ENCODE measurements around the gene HIPK3.
"Not testable (repeated sequence)": the region's sequence is repeated elsewhere in the genome, so short reads cannot be mapped to it uniquely, and the experiment has no call there.

Gene HIPK3

DNA sequence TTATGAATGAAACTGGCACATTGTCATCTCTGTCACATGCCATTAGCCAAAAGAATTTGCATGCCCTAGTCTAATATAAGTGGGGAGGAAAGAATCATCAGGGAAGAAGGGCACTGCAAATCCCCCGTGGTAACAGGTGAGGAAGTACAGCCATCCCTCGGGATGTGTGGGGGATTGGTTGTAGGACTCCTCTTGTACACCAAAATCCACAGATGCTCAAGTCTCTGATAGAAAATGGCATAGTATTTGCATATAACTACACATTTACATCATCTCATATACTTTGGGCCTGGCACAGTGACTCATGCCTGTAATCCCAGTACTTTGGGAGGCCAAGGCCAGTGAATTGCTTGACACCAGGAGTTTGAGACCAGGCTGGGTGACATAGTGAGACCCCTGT lies 109.7 kb downstream of the HIPK3 start:
- no peak for DNase-seq

DNA sequence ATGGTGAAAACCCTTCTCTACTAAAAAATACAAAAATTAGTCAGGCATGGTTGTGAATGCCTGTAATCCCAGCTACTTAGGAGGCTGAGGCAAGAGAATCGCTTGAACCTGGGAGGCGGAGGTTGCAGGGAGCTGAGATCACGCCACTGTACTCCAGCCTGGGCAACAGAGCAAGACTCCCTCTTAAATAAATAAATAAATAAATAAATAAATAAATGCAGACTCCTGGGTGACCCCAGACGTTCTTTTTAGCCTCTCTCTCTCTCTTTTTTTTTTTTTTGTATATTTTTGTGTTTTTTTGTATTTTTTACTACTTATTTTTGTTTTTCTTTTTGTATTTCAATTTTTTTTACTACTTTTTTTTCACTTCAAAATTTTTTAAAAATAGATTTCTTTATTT lies 111.3 kb downstream of the HIPK3 start:
- DNase-seq, result not testable (repeated sequence)

DNA sequence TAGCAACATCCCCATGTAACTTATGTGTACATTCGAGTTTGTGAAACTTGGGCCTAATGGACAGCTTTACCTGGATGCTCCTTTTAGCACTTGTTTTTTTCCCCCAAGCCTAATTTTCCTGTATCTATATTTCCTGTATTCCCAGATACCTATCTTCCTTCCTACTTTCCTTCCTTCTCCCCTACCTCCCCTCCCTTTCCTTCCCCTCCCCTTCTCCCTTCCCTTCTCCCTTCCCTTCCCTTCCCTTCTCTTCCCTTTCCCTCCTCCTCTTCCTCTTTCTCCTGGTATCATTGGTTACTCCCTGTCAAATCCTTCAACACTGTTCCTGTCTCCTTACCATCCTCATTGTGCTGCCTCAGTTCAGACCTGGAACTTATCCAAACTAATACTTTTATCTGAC lies 111.8 kb downstream of the HIPK3 start:
- no peak for DNase-seq

DNA sequence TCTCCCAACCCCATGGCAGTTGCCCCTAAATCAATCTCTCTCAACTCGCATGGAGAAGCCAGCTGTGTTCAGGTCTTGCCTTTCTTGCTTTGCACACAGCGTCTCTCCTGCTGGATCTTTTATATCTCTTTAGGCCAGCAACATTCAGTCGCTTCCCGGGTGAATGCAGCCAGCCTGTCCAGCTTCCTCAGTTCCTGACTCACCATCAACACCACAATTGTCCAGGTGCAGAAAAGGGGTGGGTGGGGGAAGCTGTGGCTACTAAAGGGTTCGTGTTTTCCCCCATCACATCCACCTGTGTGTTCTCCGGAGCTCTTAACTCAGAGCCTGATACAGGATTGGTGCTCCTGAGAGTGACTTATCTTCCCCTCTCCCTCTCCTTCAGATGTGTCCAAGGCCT lies 116.5 kb downstream of the HIPK3 start:
- DNase-seq, result no peak

DNA sequence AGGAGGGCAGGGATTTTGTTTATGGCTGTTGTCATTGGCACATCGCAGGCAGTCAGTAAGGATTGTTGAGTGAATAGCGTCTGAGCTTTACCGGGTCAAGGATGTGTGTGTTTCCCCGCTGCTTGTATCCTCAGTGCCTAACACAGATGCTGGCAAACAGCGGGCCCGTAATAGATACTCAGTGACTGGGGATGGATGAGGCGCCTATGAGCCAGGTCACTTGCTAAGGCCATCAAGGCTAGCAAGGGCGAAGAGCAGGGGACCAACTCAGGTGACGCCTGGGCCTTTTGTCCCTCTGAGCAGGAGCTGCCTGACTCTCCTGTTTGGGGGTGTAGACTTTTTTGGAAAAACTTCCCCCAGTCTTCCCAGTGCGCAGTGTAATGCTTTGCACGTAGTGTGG lies 118.1 kb downstream of the HIPK3 start:
- no peak for DNase-seq

DNA sequence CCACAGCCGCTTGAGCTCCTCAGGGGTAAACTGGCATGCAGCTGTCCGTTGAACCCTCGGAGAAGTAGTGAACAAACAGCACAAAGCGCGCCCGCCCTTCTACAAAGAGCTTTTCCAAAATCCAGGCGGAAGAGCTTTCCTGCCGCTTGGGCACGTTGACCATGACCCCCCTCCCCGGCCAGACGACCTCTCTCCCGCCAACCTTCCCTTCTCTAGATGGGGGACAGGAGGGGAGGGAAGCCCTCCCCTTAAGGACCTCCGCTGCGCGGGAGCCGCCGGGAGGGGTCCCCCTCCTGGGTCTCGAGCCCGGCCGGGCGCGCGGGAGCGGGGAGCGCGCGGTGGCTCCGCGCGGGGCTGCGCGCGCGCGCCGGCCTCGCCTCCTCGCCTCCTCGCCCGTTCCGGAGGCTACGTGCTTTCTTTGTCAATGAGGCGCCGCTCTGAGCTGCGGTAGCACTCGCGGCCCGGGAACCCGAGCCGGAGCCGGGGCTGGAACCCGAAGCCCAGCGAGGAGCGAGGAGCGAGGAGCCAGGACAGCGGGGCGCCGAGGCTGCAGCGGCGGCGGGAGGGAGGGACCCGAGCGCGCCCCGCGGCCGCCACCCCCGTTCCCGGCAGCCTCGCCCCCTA lies 118.6 kb downstream of the HIPK3 start, which contains the start of gene KIAA1549L:
KIAA1549L (plus strand) TSS at position 421 of the 624 bp plus-strand sequence.
- DNase-seq, result no peak

DNA sequence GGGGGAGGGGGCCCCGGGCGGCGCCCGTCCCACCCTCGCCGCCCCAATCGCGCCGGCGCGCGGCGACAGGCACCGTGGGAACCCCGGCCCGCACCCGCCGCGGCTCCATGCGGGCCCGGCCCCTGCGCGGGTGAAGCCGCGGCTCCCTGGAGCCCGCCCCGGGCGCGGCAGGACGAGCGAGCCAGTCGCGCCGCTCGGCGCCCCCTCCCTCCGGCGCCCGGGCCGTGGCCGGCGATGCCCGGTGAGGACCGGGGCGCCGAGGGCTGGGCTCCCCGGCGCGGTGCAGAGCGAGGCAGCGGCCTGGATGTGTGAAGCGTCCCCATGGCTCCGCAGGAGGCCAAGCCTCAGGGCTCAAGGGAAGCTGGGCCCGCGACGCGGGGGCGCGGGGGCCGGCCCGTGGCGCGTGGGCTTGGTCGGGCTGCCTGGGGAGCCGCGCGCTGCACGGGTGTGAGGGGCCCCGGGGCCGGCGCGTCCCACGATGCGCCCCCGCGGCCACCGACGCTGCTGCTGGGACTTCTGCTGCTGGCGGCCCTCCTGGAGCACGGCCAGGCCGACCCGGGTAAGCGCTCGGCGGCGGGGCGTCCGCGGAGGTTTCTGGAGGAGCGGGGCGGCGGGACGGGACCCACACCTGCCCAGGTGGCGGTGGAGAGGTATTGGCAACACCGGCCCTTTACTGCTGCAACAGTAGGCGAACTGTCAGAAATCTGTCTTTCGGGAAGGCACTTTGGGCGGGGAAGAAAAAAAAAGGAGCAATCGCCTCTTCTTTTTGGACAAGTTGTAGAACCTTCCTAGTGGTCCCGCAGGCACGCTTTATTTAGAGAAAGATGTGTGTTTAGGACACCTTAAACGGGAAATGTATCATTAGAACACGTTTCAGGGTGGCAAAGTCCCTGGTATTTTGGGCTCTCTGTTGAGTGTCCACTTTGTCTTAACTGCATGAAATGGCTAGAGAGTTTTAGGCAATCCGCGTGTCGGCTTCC lies 119.4 kb downstream of the HIPK3 start:
- DNase-seq, result no peak

DNA sequence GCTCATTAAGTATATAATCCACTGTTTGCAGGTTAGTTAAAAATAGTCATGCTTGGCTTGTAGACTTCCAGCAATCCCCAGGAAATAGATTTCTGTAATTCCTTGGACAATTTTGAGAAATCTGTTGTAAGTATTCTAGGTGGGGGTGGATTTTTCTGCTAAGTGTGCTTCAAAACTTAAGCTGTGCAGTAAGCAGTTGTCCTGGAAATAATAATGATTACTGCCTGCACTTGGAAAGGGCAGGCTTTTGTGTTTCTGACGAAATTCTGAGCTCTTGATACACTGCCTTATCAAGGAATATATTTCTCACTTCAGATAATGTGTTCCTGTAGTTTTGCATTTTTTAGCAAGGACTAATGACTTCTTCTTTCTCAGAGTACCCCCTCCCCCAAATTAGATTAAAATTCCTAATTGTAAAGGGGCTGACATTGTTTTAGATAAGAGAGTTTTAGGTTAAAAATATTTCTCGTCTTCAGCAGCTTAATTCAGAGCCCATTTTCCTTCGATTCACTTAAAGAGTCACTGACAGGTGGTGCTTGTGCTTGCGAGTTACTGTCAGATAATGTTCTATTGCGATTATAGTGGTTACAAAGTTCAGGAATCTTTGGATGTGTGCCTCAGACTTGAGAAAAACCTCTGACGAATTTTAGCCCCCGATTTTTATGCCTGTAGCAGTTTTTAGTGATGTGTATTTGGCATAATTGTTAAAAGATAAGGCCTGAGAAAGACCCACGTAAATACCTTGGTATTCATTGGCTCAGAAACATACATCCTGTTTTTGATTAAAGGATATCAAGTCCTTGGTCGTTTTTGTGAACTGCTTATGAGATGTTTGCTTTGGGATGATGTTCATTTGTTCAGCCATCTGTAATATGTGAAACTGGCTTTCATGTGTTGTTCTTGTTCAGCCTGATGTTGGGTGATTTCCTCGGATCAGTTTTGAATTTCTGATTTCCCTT lies 120.5 kb downstream of the HIPK3 start:
- no peak for DNase-seq

DNA sequence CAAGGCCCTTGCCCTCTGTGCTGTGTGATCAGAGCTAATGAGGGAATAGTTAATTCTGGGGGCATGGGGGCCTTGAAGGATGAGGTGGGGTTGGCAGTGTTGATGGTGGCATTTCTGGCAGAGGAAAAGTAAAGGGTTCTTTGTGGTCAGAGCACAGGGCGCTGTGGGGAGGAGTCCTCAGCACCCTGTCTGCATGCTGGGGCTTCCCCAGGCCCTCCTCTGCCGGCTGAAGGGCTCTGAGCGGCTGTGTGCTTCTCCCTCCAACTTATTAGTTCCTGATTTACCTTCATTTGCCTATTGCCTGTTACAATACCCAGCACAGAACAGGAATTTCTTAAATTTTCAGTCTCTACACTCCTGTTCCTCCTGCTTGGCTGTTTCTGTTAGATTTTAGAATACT lies 122.8 kb downstream of the HIPK3 start:
- DNase-seq, result no peak

DNA sequence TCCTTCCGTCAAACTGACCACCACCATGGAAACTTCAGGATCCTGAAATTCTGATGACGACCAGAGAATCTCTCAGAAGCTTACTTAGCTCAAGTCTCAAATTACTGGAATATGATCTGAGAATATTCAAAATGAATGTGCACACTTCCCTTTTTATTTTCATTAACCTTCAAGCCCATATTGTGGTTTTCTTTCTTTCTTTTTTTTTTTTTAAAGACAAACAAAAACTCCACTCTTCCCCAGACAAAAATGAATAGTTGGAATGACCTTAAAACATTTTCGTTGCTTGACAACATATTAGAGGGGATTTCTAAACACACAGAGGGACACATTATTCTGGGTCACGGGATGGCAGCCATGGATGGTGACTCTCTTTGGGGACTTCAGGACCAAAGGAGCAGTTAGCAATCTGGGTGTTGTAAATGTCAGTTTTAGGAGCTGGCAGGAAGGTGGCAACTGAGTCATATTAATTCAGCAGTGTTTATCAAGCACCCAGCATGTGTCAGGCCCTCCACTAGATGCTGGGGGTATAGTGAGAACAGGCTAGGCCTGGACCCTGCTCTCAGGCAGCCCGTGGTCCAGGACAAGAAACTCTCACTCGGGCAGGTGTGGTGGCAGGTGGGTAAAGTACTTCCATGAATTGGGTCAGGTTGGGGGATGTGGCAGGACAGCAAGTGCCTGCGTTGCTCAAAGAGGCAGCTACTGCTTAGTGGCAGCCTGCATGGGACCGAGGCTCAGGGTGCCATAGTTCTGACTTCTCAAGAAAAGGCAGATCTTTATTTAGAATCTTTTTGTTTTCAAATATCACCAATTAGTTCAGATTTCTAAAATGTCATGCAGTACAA lies 126.1 kb downstream of the HIPK3 start:
- DNase-seq, result no peak

DNA sequence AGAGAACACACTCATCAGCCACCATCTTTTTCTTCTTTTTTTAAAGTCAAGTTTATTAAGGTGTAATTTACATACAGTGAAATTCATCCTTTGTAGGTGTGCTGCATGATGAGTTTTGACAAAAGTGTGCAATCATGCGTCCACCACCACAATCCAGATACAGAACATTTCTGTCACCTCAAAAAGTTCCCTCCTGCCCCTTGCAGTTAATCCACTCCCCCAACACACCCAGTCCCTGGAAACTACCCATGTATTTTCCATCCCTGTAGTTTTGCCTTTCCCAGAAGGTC lies 126.7 kb downstream of the HIPK3 start:
- DNase-seq, result no peak

DNA sequence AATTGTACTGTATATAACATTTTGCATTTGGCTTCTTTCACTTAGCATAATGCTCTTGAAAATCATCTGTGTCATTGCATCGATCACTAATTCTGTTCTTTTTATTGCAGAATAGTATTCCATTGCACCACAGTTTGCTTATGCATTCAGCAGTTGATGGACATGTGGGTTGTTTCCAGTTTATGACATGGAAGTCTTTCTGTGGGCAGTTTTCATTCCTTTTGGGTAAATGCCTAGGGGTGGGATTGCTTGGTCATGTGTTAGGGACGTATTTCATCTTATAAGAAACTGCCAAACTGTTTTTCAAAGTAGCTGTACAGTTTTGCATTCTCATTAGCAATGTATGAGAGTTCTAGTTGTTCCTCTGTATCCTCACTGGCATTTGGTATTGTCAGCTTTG lies 127.0 kb downstream of the HIPK3 start:
- no peak for DNase-seq

DNA sequence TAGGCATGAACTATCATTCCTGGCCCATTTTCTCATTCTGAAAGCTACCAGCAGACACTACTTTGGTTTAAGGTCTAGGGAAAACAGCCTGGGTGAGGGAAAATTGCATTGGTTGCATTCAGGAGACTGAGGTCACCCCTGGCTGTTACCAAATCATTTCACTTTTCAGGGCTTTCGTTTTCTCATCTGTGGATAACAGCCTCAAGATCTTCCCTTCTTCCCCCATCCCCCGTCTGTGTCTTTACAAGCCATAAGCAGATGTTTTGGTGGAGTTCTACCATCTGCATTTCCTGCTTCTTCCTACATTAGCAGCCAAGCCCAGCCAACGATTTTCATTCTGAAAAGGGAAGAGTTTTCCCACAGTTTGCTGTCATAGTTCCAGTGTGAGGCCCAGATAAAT lies 130.4 kb downstream of the HIPK3 start:
- no peak for DNase-seq

DNA sequence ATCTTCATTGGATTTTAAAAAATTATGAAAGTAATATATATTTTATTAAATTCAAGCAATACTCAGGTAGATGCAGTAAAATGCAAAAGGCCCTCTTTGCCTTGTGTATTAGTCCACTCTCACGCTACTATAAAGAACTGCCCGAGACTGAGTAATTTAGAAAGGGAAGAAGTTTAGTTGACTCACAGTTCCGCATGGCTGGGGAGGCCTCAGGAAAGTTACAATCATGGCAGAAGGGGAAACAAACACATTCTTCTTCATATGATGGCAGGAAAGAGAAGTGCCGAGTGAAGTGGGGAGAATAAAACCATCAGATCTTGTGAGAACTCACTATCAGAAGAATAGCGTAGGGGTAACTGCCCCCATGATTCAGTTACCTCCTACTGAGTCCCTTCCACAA lies 130.8 kb downstream of the HIPK3 start:
- DNase-seq, result no peak

DNA sequence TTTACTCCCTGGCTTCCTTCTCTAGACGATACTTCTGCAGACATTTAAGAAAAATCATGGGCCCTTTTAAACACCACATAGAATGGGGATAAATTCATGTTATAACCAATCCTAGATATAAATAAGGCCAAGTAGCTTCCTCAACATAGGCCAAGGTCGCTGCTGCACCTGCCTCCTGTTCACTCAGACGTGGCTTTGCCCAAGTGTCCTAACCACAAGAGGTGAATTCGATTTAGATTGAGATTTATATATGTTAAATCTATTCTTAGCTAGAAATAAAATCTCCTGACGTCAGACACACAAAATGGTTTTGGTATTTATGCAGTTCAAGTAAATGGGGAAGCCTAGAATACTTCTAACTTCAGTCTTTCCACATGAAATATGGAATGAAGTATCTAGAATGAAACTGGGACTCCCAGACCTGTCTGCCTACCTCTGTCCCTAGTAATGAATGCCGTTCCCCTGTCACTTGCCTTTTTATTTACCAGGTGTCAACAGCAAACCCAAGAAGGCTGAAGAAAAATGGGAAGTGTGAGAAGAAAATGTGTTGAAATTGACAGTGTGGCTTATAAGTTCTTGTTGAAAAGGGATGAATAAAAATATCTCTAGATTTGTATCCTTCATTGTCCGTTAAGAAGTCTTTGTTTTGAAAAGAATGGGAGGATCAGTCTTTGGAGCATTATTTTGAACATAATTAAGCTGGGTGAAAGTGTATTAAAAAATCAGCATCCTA lies 131.8 kb downstream of the HIPK3 start:
- no peak for DNase-seq

DNA sequence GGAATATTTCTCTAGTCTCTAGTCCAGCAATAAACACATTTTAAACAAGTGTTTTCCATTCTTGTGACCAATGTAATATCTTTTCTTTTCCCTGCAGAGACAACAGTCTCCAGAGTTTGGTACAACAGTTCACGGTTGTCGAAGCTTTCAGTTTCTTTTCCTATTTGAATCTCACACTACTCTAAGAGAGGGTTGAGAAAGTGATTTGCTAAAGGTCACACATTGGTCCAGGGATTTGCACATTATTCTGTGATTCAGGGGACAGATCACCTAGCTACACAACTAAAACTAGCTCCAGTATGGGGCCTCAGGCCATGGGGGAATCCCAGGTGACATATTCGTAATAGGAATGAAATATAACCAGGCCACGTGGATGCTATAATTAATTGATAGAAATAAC lies 132.5 kb downstream of the HIPK3 start:
- no peak for DNase-seq

DNA sequence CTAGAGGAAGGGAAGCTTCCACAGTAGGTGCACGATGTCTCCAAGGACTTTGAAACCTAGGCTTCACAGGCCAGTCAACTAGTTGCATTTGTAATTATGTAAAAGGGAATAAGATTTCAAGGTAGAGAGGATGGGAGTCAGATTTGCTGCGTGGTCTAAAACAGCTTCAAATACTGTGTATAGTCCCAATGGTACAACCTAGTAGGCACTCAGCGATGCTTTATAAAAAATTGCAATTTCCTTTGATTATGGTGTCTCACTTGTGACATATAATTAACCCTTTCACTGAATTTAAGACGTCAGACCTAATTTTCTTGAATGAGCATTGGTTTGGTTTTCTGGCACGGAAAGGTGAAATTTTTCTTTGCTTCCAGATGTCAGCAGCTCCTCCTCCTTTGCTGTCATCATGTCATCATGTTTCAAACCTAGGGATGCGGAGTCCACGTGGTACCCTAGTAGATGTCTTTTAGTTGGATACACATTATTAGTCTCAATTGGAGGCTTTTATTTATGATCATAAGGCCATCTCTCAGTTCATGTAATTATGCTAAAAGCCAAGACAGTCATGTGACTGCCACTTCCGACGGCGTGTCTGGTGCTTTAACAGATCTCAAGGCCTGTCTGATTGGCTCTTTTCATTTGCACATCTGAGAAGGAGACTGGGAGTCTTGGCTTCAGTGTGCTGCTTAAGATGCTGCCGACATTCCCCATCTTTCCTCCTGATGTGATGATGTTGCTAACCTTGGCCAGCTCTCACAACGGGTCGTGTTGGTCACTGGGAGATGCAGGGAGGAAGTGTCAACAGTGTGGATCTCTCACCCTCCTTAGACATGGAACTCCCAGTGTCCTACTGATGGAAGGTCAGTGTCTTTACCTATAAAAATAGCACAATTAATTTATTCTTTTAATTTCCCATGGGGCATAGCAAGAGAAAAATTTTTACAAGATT lies 134.0 kb downstream of the HIPK3 start:
- DNase-seq, result no peak

DNA sequence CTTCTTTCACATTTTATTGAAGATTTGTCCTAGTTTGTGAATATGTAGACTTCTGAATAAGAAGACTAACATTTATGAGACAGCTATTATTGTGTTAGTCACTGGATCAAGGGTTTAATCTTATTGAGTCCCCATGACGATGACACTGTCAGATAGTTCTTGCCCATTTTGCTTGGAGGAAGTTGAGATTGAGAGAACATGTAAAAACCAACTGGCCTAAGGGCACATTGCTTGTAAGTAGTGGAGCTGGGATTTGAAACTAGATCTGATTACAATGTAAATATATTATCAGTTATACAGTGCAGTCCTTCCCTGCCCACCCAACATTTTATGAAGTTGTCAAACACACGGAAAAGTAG lies 134.7 kb downstream of the HIPK3 start:
- no peak for DNase-seq

DNA sequence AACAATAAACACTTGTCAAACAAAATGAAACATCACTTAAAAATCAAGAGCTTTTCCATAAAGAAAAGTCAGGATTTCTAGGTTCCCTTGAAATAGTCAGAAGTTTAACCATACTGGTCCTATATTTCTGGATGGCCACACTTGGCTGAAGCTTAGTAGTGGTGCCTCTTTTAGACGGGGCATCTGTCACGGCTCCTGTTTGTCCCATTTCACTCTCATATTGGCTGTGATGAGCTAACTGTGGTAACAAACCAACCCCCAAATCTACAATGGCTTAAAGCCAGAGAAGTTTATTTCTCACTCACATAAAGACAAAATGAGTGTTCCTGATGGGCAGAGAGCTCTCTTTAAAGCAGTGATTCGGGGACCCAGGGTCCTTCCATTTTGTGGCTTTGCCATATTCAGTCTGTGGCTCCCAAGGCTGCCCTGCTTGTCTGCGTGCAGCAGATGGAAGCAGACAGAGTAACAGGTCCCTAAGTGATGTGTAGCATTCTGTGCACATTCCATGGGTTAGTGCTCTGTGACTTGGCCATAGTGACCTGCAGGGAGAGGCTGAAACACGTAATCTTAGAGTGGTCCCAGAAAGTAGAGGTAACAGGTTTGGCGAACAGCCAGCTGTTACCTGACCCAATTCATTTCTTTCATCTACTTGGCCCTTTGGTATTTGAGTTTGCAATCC lies 137.4 kb downstream of the HIPK3 start:
- DNase-seq, result no peak

DNA sequence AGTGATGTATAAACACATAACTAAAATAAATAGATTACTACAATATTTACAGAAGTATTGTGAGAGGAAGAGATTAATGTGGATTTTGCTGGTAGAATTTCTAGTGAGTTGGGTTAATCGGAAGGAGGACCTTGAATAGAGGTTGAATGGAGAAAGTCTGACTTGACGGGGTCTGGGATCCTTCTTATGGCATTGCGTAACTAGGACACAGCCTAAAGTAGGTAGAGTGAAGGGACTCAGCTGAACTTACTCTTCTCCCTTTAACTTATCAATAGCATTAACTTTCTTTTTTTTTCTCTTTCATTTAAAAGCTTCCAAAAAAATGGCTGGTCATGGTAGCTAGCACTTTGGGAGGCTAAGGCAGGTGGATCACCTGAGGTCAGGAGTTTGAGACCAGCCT lies 139.2 kb downstream of the HIPK3 start:
- DNase-seq, result no peak
